Omental fat pad (tissue), 4 donors: ENCODE results near the gene APOL6. TPM values are rescaled to one million over a fixed set of nuclear protein-coding genes. Genes with fewer than 3 reads are reported as not detected.
A peak's percentile ranks its signal among the peaks of the same experiment; 100 is the strongest.
"Not testable (repeated sequence)": the region's sequence is repeated elsewhere in the genome, so short reads cannot be mapped to it uniquely, and the experiment has no call there.

Source experiments
- ATAC-seq: fragments of 150-250 bp; one replicate; pipeline ENCODE4 v1.9.1; 2016; ENCODE audit warnings: mild to moderate bottlenecking, moderate library complexity; ENCODE audit not compliant: low FRiP score
- DNase-seq: peaks from one replicate; pipeline ENCODE4 v3.0.0-alpha.2; 2019; ENCODE audit warnings: low spot score
- CTCF ChIP-seq, 3 donors: fragments of 450-650 bp; IDR thresholded peaks; one replicate each; pipeline ENCODE4 v1.5.1; 2016 to 2017; ENCODE audit warnings: antibody characterized with exemption in 3 of 3, mild to moderate bottlenecking in 3 of 3, moderate library complexity in 2 of 3
- total RNA-seq, 4 donors: library from RNA; depleted of rRNA; stranded (reverse); fragments of >200 nt; gene quantifications; one replicate each; pipeline ENCODE4 v1.1.0, GENCODE V29; 2016

The APOL6 gene
- total RNA-seq, 4 donors from 2014 or later: 53.8 to 104 (median 75.1) TPM

GRCh38 chr22:35661464-35661863 lies 13.2 kb downstream of the APOL6 start:
- TF ChIP-seq CTCF (IDR thresholded peaks at IDR 0.05): no peak
- ATAC-seq: peak; percentile 61
- DNase-seq: no peak

- TF ChIP-seq CTCF (IDR thresholded peaks at IDR 0.05): no peak
- ATAC-seq: no peak
- DNase-seq: no peak
Observed at GRCh38 chr22:35662914-35663313, 14.7 kb downstream of the APOL6 start.

- DNase-seq (no peak), ATAC-seq (no peak)
- no peak for TF ChIP-seq CTCF (IDR thresholded peaks at IDR 0.05)
Observed at GRCh38 chr22:35663371-35663770, 15.1 kb downstream of the APOL6 start.

GRCh38 chr22:35664955-35665587 lies 16.8 kb downstream of the APOL6 start:
- ATAC-seq (no peak), DNase-seq (no peak)
- TF ChIP-seq CTCF (IDR thresholded peaks at IDR 0.05): no peak

GRCh38 chr22:35666699-35667098 lies 18.5 kb downstream of the APOL6 start:
- ATAC-seq, DNase-seq: not testable (repeated sequence)

- DNase-seq: no peak
- no peak for TF ChIP-seq CTCF (IDR thresholded peaks at IDR 0.05)
- ATAC-seq: no peak
Observed at GRCh38 chr22:35674335-35674734, 26.1 kb downstream of the APOL6 start.

- not testable (repeated sequence) for ATAC-seq, DNase-seq
Observed at GRCh38 chr22:35676065-35676464, 27.8 kb downstream of the APOL6 start.

GRCh38 chr22:35677460-35678187 lies 29.4 kb downstream of the APOL6 start:
- ATAC-seq (no peak), DNase-seq (no peak)
- TF ChIP-seq CTCF (IDR thresholded peaks at IDR 0.05): no peak
